ENCODE results near the gene GUK1.

The GUK1 gene

GRCh38 chr1:228169345-228169744 lies 29.3 kb downstream of the GUK1 start:
- Histone ChIP-seq H3K27ac (ENCODE audit: low read length) (no peak overlapping the region), H3K4me3 (ENCODE audit: low read length) (no peak overlapping the region), H3K9ac (ENCODE audit: low read length) (no peak overlapping the region), H3K79me2 (ENCODE audit: low read length) (peaks cover 53% of the 10 kb centered on the region), H4K20me1 (ENCODE audit: insufficient read depth, low read length) (no peaks in the 10 kb centered on the region), H3F3A (ENCODE audit: insufficient read depth, low read length) (no peaks in the 10 kb centered on the region), H3K9me2 (replicated peaks; ENCODE audit: insufficient read depth, low read length) (no peaks in the 10 kb centered on the region), H3K27me3 (replicated peaks; ENCODE audit: insufficient read depth, low read length) (no peaks in the 10 kb centered on the region), H3K36me3 (replicated peaks; ENCODE audit: insufficient read depth, low read length) (no peaks in the 10 kb centered on the region), H3K9me3 (replicated peaks; ENCODE audit: insufficient read depth, low read length) (no peaks in the 10 kb centered on the region), H3K4me2 (ENCODE audit: low read depth, low read length) (no peak overlapping the region), H3K4me1 (ENCODE audit: low read length) (peaks cover 5% of the 10 kb centered on the region), H2AFZ (ENCODE audit: low read length) (no peak overlapping the region)
- TF ChIP-seq, protein P1, sequence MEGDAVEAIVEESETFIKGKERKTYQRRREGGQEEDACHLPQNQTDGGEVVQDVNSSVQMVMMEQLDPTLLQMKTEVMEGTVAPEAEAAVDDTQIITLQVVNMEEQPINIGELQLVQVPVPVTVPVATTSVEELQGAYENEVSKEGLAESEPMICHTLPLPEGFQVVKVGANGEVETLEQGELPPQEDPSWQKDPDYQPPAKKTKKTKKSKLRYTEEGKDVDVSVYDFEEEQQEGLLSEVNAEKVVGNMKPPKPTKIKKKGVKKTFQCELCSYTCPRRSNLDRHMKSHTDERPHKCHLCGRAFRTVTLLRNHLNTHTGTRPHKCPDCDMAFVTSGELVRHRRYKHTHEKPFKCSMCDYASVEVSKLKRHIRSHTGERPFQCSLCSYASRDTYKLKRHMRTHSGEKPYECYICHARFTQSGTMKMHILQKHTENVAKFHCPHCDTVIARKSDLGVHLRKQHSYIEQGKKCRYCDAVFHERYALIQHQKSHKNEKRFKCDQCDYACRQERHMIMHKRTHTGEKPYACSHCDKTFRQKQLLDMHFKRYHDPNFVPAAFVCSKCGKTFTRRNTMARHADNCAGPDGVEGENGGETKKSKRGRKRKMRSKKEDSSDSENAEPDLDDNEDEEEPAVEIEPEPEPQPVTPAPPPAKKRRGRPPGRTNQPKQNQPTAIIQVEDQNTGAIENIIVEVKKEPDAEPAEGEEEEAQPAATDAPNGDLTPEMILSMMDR (IDR thresholded peaks at IDR 0.05; ENCODE audit: low read length): no peak
- TF ChIP-seq EZH2 (optimal IDR thresholded peaks at IDR 0.05; ENCODE audit: low read depth, low read length) (no peak), EZH2phosphoT487 (IDR thresholded peaks at IDR 0.05; ENCODE audit: low read length) (no peak)
- DNase-seq: no peak

- no peaks in the 10 kb centered on the region for H3K27me3 ChIP-seq (replicated peaks; ENCODE audit: insufficient read depth, low read length)
- H3K4me3 ChIP-seq (ENCODE audit: low read length): no peak overlapping the region
- H3K4me1 ChIP-seq (ENCODE audit: low read length): peaks cover 5% of the 10 kb centered on the region
- H3K9me3 ChIP-seq (replicated peaks; ENCODE audit: insufficient read depth, low read length): no peaks in the 10 kb centered on the region
- no peak overlapping the region for H3K4me2 ChIP-seq (ENCODE audit: low read depth, low read length)
- H3K27ac ChIP-seq (ENCODE audit: low read length): no peak overlapping the region
- H3F3A ChIP-seq (ENCODE audit: insufficient read depth, low read length): no peaks in the 10 kb centered on the region
- no peaks in the 10 kb centered on the region for H3K9me2 ChIP-seq (replicated peaks; ENCODE audit: insufficient read depth, low read length)
- H3K79me2 ChIP-seq (ENCODE audit: low read length): peaks cover 53% of the 10 kb centered on the region
- no peaks in the 10 kb centered on the region for H3K36me3 ChIP-seq (replicated peaks; ENCODE audit: insufficient read depth, low read length)
- DNase-seq: no peak
- no peaks in the 10 kb centered on the region for H4K20me1 ChIP-seq (ENCODE audit: insufficient read depth, low read length)
- TF ChIP-seq EZH2 (optimal IDR thresholded peaks at IDR 0.05; ENCODE audit: low read depth, low read length) (no peak), EZH2phosphoT487 (IDR thresholded peaks at IDR 0.05; ENCODE audit: low read length) (no peak)
- TF ChIP-seq, protein P1 (IDR thresholded peaks at IDR 0.05; ENCODE audit: low read length): no peak
- H2AFZ ChIP-seq (ENCODE audit: low read length): no peak overlapping the region
- no peak overlapping the region for H3K9ac ChIP-seq (ENCODE audit: low read length)
These were observed 30.6 kb downstream of the GUK1 start for GRCh38 chr1:228170666-228171065.

- no peak overlapping the region for H2AFZ ChIP-seq (ENCODE audit: low read length)
- no peak for DNase-seq
- H3K9ac ChIP-seq (ENCODE audit: low read length): no peak overlapping the region
- peaks cover 51% of the 10 kb centered on the region for H3K79me2 ChIP-seq (ENCODE audit: low read length)
- H4K20me1 ChIP-seq (ENCODE audit: insufficient read depth, low read length): no peaks in the 10 kb centered on the region
- H3F3A ChIP-seq (ENCODE audit: insufficient read depth, low read length): no peaks in the 10 kb centered on the region
- no peak overlapping the region for H3K4me3 ChIP-seq (ENCODE audit: low read length)
- H3K36me3 ChIP-seq (replicated peaks; ENCODE audit: insufficient read depth, low read length): no peaks in the 10 kb centered on the region
- TF ChIP-seq, protein P1 (IDR thresholded peaks at IDR 0.05; ENCODE audit: low read length): no peak
- no peak for TF ChIP-seq EZH2phosphoT487 (IDR thresholded peaks at IDR 0.05; ENCODE audit: low read length)
- TF ChIP-seq EZH2 (optimal IDR thresholded peaks at IDR 0.05; ENCODE audit: low read depth, low read length): no peak
- no peaks in the 10 kb centered on the region for H3K27me3 ChIP-seq (replicated peaks; ENCODE audit: insufficient read depth, low read length)
- H3K4me2 ChIP-seq (ENCODE audit: low read depth, low read length): no peak overlapping the region
- no peaks in the 10 kb centered on the region for H3K9me2 ChIP-seq (replicated peaks; ENCODE audit: insufficient read depth, low read length)
- no peak overlapping the region for H3K27ac ChIP-seq (ENCODE audit: low read length)
- H3K4me1 ChIP-seq (ENCODE audit: low read length): peaks cover 5% of the 10 kb centered on the region
- H3K9me3 ChIP-seq (replicated peaks; ENCODE audit: insufficient read depth, low read length): no peaks in the 10 kb centered on the region
These were observed 31.3 kb downstream of the GUK1 start for GRCh38 chr1:228171221-228171891.
